ENCODE results near the gene IL1R2. TPM values are rescaled to one million over a fixed set of nuclear protein-coding genes. Genes with fewer than 3 reads are reported as not detected.

Gene IL1R2
- total and polyA plus RNA-seq, 9 of the 15 experiments (the other 6 are each of a cell fraction or from before 2014, with no cell fraction given) = 0.13 TPM; not detected in 8

DNA sequence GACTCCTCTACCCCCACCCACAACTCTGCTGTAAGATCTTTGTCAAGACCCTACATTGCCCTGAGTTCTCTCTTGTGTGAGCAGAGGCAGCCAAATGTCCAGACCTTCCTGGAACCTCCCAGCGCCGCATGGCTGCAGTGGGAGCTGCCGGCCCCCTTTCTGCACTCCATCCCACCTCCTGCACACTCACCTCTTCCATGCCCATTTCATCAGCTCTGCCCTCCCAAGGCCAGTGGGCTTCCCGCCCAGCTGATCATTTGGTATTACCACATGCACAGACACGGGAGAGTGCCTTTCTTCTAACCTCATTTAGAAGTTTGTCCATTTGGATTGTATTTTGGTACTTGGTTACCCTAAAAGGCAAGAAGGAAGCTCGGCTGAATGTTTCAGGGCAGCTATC is 2.0 kb downstream of the IL1R2 start:
- ATAC-seq (no peak), FAIRE-seq (no peak), DNase-seq (ENCODE audit: extremely low read depth in 1 of 4, low spot score in 3 of 4) (no peak)
- TF ChIP-seq NBN (IDR thresholded peaks at IDR 0.05; ENCODE audit: low read depth) = no peak
- no peak for TF ChIP-seq LCOR (CRISPR knock-in tag; IDR thresholded peaks at IDR 0.05)
- TF ChIP-seq, protein P1, sequence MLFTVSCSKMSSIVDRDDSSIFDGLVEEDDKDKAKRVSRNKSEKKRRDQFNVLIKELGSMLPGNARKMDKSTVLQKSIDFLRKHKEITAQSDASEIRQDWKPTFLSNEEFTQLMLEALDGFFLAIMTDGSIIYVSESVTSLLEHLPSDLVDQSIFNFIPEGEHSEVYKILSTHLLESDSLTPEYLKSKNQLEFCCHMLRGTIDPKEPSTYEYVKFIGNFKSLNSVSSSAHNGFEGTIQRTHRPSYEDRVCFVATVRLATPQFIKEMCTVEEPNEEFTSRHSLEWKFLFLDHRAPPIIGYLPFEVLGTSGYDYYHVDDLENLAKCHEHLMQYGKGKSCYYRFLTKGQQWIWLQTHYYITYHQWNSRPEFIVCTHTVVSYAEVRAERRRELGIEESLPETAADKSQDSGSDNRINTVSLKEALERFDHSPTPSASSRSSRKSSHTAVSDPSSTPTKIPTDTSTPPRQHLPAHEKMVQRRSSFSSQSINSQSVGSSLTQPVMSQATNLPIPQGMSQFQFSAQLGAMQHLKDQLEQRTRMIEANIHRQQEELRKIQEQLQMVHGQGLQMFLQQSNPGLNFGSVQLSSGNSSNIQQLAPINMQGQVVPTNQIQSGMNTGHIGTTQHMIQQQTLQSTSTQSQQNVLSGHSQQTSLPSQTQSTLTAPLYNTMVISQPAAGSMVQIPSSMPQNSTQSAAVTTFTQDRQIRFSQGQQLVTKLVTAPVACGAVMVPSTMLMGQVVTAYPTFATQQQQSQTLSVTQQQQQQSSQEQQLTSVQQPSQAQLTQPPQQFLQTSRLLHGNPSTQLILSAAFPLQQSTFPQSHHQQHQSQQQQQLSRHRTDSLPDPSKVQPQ (CRISPR knock-in tag; IDR thresholded peaks at IDR 0.05; ENCODE audit: borderline replicate concordance) = no peak
- TF ChIP-seq, protein P2, sequence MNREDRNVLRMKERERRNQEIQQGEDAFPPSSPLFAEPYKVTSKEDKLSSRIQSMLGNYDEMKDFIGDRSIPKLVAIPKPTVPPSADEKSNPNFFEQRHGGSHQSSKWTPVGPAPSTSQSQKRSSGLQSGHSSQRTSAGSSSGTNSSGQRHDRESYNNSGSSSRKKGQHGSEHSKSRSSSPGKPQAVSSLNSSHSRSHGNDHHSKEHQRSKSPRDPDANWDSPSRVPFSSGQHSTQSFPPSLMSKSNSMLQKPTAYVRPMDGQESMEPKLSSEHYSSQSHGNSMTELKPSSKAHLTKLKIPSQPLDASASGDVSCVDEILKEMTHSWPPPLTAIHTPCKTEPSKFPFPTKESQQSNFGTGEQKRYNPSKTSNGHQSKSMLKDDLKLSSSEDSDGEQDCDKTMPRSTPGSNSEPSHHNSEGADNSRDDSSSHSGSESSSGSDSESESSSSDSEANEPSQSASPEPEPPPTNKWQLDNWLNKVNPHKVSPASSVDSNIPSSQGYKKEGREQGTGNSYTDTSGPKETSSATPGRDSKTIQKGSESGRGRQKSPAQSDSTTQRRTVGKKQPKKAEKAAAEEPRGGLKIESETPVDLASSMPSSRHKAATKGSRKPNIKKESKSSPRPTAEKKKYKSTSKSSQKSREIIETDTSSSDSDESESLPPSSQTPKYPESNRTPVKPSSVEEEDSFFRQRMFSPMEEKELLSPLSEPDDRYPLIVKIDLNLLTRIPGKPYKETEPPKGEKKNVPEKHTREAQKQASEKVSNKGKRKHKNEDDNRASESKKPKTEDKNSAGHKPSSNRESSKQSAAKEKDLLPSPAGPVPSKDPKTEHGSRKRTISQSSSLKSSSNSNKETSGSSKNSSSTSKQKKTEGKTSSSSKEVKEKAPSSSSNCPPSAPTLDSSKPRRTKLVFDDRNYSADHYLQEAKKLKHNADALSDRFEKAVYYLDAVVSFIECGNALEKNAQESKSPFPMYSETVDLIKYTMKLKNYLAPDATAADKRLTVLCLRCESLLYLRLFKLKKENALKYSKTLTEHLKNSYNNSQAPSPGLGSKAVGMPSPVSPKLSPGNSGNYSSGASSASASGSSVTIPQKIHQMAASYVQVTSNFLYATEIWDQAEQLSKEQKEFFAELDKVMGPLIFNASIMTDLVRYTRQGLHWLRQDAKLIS (CRISPR knock-in tag; IDR thresholded peaks at IDR 0.05) = no peak
- TF ChIP-seq ZBTB7A (IDR thresholded peaks at IDR 0.05; ENCODE audit: borderline replicate concordance, control insufficient read depth, low read depth, low read length) = no peak
- H3K9me3 ChIP-seq (replicated peaks; ENCODE audit: control insufficient read depth, insufficient read depth, low read depth, low read length) = no peaks in the 10 kb centered on the region
- H3K9me1 ChIP-seq (ENCODE audit: control insufficient read depth, insufficient read depth, low read length) = peaks cover 2% of the 10 kb centered on the region
- peaks cover 53 to 74% of the 10 kb centered on the region in 2 experiments for H3K27me3 ChIP-seq (ENCODE audit: control insufficient read depth in 2 of 2, insufficient read depth in 2 of 2, low read length in 2 of 2)
- H3K27ac ChIP-seq (ENCODE audit: extremely low read depth, low read depth, low read length) = no peak overlapping the region
- WGBS (ENCODE audit: insufficient coverage, low coverage, missing lambda C conversion rate) = 0% methylated on average over 6 of the region's 6 CpGs
- no peak overlapping the region for H2AFZ ChIP-seq (ENCODE audit: low read depth, low read length)
- POLR2A ChIA-PET = no interaction called here
- no peaks in the 10 kb centered on the region for H3K4me1 ChIP-seq (replicated peaks in 1 of 2; ENCODE audit: control insufficient read depth in 2 of 2, insufficient read depth in 2 of 2, low read length in 2 of 2)
- BruUV-seq (replicated peaks) = no TSS peak
- H3K36me3 ChIP-seq (ENCODE audit: control insufficient read depth, insufficient read depth, low read length) = no peaks in the 10 kb centered on the region
- CTCF ChIA-PET (ENCODE audit: low intra/inter-chr PET ratio) = no interaction called here
- in situ Hi-C loops (cut with MboI) (no loop called here), intact Hi-C loops (cut with micrococcal nuclease) (no loop called here)
- H3K9ac ChIP-seq (ENCODE audit: insufficient read depth in 1 of 2, low read depth in 2 of 2, low read length in 2 of 2) = no peak overlapping the region
- no peaks in the 10 kb centered on the region for H4K20me1 ChIP-seq (replicated peaks; ENCODE audit: control insufficient read depth, insufficient read depth, low read length)
- no peak overlapping the region for H3K4me3 ChIP-seq
- no peaks in the 10 kb centered on the region for H3K79me2 ChIP-seq (ENCODE audit: control insufficient read depth, insufficient read depth, low read length)
- H3K4me2 ChIP-seq (ENCODE audit: insufficient read depth, low read length) = no peak overlapping the region

All from K562 (cell line).